HG02642 (cell line): ENCODE data around the gene CPA4.

Experiments
- ATAC-seq: cut with Tn5 transposase; IDR thresholded peaks from one replicate; pipeline ENCODE4 v1.9.1; 2021; ENCODE audit warnings: mild to moderate bottlenecking; ENCODE audit not compliant: unreplicated experiment, poor library complexity

Gene CPA4

DNA sequence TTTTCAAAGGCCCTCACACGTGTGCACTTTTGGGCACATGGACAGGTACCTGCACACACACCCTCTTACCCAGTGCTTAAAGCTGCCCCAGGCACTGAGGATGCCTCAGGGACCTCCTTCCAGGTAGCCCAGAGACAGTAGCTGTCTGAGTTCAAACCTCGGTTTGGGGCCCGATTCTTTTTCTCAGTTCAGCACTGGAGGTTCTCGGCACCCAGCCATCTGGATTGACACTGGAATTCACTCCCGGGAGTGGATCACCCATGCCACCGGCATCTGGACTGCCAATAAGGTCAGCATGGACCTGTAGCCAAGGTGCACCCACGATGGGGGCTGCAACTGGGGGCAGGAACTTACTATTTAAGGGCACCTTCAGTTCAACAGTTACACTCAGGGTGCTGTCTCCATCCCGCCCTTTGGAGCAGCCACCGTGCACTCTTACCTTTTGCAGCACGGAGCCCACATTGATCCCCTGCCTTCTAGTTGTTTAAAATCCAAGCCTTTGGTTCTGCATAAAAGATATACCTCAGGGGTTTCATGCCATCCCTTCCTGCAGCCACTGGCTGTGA, 69.4 kb downstream of the CPA4 start:
- no peak for ATAC-seq

DNA sequence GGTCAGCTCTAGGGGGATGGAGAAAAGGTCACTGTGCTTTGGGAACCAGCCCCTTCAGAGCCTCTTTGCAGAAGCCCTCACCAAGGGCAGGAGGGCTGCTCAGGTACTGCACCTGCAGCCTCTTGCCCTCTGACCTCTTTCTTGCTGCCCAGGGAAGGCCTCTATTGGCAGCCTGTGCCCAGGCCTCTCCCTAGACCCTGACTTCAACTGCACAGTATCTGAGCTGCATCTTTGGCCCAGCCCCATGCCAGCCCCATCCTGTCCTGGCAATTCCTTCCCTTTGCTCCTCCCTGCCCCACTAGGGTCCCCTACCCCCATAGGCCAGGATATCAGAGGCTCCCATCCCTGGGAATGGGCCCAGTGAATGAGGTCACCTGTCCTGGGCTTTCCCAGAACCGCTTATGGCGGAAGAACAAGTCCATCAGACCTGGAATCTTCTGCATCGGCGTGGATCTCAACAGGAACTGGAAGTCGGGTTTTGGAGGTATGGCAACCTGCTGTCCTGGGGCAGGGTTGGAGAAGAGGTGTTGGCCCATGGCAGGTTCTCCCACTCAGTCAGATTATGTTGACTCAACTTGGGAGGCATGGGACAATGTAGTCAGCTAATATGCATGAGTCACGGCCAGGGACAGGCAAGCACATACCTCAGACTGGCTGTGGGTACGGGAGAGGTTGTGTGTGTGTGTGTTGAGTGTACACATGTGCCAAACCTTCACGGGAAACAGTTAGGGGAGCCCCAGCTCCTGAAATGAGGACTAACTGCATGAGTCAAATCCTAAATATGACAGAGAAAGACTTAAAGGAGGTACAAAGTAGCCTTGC, 70.3 kb downstream of the CPA4 start:
- peak; percentile 48 for ATAC-seq

DNA sequence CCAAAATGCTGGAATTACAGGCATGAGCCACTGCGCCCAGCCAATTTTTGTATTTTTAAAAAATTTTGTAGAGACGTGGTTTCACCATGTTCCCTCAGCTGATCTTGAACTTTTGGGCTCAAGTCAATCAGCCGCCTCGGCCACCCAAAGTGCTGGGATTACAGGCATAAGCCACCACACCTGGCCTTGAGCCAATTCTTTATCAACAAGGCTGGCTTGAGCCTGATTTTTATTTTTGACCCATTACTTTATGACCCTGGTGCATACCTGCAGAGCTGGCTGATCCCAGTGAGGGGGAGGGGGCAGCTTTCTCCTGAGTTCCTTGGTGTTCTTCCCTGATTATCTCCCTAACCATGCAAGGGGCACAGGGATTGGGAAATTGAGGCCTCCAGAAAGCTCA, 71.5 kb downstream of the CPA4 start:
- ATAC-seq = no peak

DNA sequence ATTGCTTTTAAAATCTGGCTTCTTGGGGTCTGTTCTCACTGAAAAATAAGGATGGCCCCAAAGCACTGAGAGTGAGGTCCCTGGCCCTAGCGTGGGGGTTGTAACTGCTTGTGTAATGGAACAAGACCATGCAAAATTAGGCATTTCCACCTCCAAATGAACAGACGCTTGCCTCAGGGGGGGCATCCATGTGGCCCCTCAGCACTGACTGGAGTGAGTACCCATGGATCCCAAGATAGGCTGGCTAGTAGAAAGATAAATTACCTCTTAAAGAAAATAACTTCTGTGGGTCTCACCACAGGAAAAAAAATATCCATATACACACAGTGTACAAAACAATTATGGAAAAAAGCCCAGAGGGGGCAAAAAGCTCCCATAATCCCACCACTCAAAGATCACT, 72.1 kb downstream of the CPA4 start:
- no peak for ATAC-seq

DNA sequence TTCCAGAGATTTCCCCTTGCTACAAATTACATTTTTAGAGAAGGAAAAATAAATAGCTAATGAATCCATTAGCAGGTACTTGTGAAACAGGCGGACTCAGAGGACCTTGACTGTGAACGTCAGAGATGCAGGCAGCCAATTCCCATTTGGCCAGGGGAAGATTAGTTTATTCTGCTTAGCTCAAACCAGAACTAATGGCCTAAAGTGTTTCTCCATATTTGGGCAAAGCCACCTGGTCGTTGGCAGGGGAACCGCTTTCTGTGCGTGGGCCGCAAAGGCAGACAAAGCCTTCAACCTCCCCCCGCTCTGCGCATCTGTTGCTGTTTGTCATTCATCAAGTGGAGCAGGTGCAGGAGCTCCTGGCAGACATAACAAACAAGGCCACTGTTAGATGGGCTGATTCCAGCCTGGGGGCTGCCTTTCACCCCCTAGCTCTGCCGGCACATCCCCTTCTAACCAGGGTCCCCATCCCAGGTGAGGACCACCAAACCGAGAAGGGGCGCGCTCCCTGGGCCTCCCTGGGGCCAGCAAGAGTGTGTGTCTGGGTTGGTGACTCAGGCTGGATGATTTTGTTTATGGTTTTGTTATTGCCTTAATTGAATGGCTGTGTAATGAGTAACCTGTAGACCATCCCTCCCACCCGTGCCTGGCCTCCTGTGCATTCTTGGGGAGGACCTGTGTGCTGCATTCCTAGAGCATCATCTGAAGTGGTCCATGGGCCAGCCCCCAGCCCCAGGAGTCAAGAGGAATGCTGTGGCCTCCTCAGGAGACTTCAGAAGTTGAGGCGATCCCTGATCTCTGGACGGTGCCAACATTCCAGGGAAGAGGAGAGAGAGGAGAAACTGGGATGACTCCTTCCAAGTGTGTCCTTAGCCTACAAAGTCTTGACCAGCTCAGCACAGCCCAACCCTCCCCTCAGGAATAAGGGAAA, 72.8 kb downstream of the CPA4 start:
- peak; percentile 67 for ATAC-seq

DNA sequence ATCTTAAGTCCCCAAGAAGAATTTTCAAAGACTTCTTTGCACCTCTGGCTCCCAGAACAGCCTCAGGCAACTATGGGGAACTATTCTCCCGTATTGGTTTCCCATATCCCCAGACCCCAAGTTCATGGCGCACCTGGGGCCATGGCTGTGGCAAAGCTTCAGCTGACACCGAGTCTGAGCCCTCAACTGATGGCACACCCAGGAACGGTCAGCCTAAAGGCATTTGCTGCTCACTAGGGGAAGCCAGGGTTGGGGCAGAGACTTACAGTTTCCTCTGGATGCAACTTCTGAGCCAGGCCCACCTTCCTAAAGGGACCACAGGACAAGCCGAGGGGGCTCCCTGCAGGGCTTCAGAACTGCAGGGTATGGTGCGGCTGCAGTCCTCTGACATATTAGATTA, 73.6 kb downstream of the CPA4 start:
- ATAC-seq = no peak

DNA sequence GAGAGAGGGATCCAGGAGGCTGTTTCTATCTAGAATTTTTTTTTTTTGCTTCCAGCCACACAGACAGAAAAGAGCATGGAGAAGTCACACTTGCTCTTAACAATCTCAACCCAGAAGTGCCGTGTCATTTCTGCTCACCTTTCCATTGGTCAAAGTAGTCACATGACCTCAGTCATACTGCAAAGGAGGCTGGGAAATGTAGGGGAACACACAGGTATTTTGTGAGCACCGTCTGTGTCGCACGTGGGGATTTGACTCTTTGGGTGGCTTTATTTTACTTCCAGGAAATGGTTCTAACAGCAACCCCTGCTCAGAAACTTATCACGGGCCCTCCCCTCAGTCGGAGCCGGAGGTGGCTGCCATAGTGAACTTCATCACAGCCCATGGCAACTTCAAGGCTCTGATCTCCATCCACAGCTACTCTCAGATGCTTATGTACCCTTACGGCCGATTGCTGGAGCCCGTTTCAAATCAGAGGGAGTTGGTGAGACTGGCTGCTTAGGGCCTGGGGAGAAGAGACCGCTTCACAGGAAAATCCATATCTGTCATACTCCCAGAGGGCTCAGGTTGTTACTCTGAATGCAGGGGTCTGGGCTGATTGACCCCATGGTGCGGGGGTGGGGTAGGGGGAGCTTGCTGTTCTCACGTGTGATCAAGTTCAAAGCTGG, 74.3 kb downstream of the CPA4 start:
- no peak for ATAC-seq

DNA sequence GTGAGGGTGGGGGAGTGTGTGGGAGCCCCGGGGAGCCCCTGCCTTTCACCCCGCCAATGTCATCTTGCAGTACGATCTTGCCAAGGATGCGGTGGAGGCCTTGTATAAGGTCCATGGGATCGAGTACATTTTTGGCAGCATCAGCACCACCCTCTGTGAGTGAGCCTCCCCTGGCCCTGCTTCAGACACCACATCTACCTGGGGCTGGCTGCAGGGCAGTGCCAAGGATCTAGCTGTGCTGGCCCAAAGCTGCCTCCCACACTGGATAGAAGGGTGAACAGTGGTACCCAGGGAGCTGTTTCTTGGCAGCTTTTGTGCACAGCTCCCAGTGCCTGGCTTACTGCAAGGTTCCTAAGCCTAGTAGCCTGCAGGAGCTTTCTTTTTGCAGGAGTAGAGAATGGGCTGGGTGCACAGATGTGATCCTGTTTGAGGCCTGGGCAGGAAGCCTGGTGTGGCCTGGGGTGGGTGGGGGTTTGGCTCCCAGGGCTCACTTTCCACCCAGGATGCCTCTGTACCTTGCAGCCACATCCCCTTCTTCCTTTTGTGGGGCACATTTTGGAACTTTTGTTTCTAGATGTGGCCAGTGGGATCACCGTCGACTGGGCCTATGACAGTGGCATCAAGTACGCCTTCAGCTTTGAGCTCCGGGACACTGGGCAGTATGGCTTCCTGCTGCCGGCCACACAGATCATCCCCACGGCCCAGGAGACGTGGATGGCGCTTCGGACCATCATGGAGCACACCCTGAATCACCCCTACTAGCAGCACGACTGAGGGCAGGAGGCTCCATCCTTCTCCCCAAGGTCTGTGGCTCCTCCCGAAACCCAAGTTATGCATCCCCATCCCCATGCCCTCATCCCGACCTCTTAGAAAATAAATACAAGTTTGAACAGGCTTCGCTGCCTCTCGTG, 75.1 kb downstream of the CPA4 start:
- ATAC-seq = no peak

DNA sequence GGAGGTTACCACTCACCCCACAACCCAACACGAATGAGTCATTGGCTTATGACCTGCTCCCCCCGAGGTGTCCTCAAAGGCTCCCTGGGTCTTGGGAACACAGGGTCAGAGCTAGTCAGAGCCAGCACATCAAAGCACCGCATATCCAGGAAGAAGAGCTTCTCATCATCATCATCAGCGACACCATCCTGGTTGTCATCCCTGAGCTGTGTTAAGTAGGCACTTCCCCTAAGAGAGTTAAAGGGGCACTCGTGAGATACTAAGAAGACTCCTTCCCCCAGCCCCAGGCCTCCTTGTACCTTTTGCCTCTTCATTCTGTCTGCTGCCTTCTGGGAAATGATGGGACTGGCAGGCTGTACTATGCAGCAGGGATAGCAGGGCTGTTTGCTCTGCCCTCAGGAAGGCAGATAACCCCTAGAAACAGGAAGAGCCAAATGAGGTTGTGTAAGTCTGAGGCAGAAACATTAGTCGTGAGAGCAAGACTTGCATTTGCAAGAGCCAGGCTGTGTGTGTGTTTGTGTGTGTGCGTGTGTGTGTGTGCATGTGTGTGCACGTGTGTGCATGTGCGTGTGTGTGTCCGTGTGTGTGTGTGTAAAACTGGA, 76.2 kb downstream of the CPA4 start:
- ATAC-seq = no peak

DNA sequence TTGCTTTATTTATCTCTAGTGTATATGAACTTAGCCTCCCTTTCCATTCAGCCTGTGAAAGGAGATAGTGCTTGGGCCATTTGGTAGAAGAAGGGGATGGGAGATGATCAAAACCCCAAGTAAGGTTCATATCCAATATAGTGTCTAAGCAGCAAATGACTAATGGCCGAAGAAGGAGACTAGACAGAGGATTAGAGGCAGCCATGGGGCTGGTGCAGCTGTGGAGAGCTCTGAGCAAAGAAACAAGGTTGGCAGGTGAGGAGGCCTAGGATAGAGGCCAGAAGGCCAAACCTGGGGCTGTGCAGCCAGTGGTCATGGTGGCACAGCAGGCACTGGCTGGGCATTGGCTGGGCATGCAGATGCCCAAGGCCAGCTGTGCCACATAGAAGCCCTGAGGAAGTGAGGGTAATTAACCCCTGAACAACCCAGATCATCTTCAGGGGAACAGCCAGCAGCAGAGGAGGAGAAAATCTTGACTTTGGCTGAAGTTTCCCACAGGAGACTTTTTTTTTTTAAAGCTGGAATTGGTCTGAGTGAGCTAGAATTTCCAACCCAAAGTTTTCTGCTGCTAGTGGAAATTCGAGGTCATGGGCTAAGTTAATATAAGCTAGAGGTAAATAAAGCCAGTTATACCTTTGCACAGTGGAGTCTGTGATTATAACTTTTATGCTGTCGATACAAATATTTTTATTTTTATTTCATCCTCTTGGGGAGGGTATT, 77.0 kb downstream of the CPA4 start:
- ATAC-seq = no peak

DNA sequence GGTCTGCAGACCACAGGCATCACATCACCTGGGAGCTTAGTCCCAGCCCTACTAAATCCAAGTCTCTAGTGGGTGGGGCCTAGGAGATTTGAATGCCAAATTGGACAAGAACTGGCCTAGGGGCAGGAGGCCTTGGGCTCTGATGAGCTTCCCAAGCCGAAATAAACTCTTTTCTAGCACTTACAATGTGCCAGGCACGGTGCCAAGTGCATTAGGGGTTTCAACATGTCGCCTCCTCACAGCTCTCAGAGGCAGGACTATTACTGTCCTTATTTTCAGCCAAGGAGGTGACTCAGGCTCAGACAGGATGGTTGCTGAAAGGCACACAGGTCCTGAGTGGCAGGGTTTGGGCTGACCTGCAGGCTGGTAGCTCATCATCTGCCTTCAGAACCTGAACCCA, 78.1 kb downstream of the CPA4 start:
- ATAC-seq = no peak

DNA sequence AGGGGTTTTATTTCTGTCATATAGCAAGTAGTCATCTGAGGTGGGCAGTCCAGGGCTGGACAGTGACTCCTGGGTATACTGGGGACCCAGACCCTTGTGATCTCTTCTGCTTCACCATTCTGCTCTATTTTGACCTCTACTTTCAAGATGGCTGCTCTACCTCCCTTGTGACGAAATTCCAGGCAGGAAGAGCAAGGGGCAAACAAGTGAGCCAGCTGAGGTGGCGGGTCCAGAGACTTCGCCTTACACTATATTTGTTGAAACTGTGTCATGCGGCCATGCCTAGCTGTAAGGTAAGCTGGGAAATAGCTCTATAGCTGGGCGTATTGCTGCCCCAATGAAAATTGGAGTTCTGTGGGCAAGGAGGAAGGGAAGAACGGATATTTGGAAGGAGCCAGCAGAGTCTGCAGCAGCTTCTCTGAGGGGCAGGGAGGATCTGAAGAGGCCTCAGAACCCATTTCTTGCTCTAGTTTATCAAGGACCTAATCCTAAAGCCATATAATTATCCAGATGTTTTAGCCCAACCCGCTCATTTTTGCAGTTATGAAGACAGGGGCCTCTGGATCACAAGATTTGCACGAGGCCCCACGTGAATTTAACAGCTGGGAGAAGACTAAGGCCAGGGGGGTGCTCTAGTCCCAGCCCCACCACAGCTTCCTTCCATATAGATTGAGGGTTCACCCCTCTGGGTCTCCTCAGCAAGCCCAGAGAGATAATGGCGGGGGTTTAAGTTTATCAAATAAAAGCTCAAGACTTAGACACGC, 79.6 kb downstream of the CPA4 start:
- ATAC-seq = no peak
